ENCODE results near the gene STIMATE.

Gene STIMATE

GRCh38 chr3:52897130-52898122, at the start of gene STIMATE:
Gene STIMATE, minus strand, starts transcription at chr3:52897548. Its CDS starts 98 bp downstream, at chr3:52897450.
- DNase-seq, result peak; percentile 89

GRCh38 chr3:52939600-52939999, 42.3 kb upstream of the STIMATE start:
- DNase-seq, result no peak

GRCh38 chr3:52934630-52935530, 37.5 kb upstream of the STIMATE start:
- peak; percentile 54 for DNase-seq

GRCh38 chr3:52931889-52932288, 34.5 kb upstream of the STIMATE start:
- no peak for DNase-seq

- DNase-seq, result no peak
Measured at GRCh38 chr3:52931328-52931727, 34.0 kb upstream of the STIMATE start.

- DNase-seq, result no peak
Measured at GRCh38 chr3:52930748-52931147, 33.4 kb upstream of the STIMATE start.

GRCh38 chr3:52926554-52926953, 29.2 kb upstream of the STIMATE start:
- DNase-seq, result no peak

- DNase-seq, result no peak
Measured at GRCh38 chr3:52925405-52926313, 28.3 kb upstream of the STIMATE start.

- no peak for DNase-seq
Measured at GRCh38 chr3:52923963-52924362, 26.6 kb upstream of the STIMATE start.

- no peak for DNase-seq
Measured at GRCh38 chr3:52920841-52921240, 23.5 kb upstream of the STIMATE start.

- no peak for DNase-seq
Measured at GRCh38 chr3:52917044-52917443, 19.7 kb upstream of the STIMATE start.

- no peak for DNase-seq
Measured at GRCh38 chr3:52915294-52915693, 17.9 kb upstream of the STIMATE start.

GRCh38 chr3:52912885-52913731, 15.8 kb upstream of the STIMATE start:
- no peak for DNase-seq

GRCh38 chr3:52910823-52911222, 13.5 kb upstream of the STIMATE start:
- DNase-seq, result no peak

- DNase-seq, result no peak
Measured at GRCh38 chr3:52907497-52907896, 10.1 kb upstream of the STIMATE start.

- DNase-seq, result no peak
Measured at GRCh38 chr3:52904552-52904951, 7.2 kb upstream of the STIMATE start.

GRCh38 chr3:52904000-52904399, 6.7 kb upstream of the STIMATE start:
- DNase-seq, result no peak

GRCh38 chr3:52896613-52897012, 735 bp downstream of the STIMATE start:
- no peak for DNase-seq

GRCh38 chr3:52896151-52896550, 1.2 kb downstream of the STIMATE start:
- no peak for DNase-seq

GRCh38 chr3:52895418-52895817, 1.9 kb downstream of the STIMATE start:
- DNase-seq, result peak; percentile 51

- no peak for DNase-seq
Measured at GRCh38 chr3:52894756-52895155, 2.6 kb downstream of the STIMATE start.

All from stimulated activated CD8-positive, alpha-beta memory T cell treated with anti-CD3 and anti-CD28 coated beads, Interleukin-4, amount 100 ng/mL, for 48 hours (primary cell).